Immature natural killer cell (primary cell): ENCODE results near the gene FKBP11. TPM values are rescaled to one million over a fixed set of nuclear protein-coding genes. Genes with fewer than 3 reads are reported as not detected.

ENCODE experiments used
- DNase-seq, 3 donors: peaks; one replicate each; pipeline ENCODE4 v3.0.0; 2022; ENCODE audit warnings: mixed read lengths in 1 of 3
- H3K27ac Mint-ChIP-seq, 6 donors: one replicate each; pipeline ENCODE4 v1.8.0; 2020; ENCODE audit warnings: mixed read lengths in 6 of 6, mild to moderate bottlenecking in 5 of 6, inconsistent platforms in 4 of 6, moderate library complexity in 3 of 6
- H3K27me3 Mint-ChIP-seq, 3 donors: one replicate each; pipeline ENCODE4 v1.8.0; 2020 to 2021; ENCODE audit warnings: low read depth in 3 of 3, mild to moderate bottlenecking in 3 of 3, mixed read lengths in 3 of 3, moderate library complexity in 3 of 3, inconsistent platforms in 1 of 3
- H3K36me3 Mint-ChIP-seq, 3 donors: one replicate each; pipeline ENCODE4 v1.8.0; 2020; ENCODE audit warnings: mixed read lengths in 3 of 3, inconsistent platforms in 2 of 3, mild to moderate bottlenecking in 2 of 3
- H3K4me1 Mint-ChIP-seq, 2 donors: one replicate each; pipeline ENCODE4 v1.8.0; 2020; ENCODE audit warnings: inconsistent platforms in 2 of 2, mild to moderate bottlenecking in 2 of 2, mixed read lengths in 2 of 2, moderate library complexity in 1 of 2
- H3K4me3 Mint-ChIP-seq, 5 donors: one replicate each; pipeline ENCODE4 v1.8.0; 2020; ENCODE audit warnings: mild to moderate bottlenecking in 5 of 5, mixed read lengths in 5 of 5, inconsistent platforms in 3 of 5, moderate library complexity in 3 of 5
- H3K9me3 Mint-ChIP-seq, 6 donors: one replicate each; pipeline ENCODE4 v1.8.0; 2020; ENCODE audit warnings: mild to moderate bottlenecking in 6 of 6, mixed read lengths in 6 of 6, inconsistent platforms in 4 of 6, moderate library complexity in 3 of 6
- polyA plus RNA-seq, 3 donors: library from polyadenylated mRNA; unstranded; fragments of 300-500 nt; fragmentation: Illumina TruSeq; gene quantifications; one replicate each; pipeline ENCODE4 v1.2.3, GENCODE V29; 2021

The FKBP11 gene
- polyA plus RNA-seq, 3 donors from 2014 or later = 195 to 241 (median 226) TPM

DNA sequence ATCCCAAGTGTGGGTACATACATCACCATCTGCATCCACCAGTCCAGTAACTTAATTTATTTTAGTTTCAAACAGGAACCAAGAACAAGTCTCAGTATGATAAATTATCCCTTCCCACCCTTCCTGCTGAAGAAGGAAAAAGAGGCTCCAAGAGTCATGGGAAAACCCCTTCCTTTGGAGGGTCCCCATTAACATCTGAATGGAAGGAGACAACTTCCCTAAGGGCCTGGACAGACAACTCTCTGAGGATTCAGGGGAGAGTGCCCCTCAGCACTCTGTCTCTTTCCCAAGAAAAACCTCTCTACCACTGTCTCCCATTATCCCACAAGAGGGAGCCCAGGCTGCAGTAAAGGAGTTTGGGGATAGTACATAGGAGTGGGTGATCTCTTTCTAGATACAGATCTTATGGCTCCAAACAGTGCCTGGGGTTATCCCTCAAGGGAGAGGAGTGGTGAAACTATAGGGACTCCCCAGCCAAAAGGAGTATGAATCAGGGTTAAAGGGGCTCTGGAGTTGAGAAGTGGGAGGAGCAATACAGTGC, 40.1 kb upstream of the FKBP11 start:
- no peak for DNase-seq
- Mint-ChIP-seq H3K27me3 (peaks cover 0 to 9% (median 0%) of the 10 kb centered on the region in 3 donors), H3K4me3 (no peak overlapping the region), H3K36me3 (no peaks in the 10 kb centered on the region), H3K27ac (no peak overlapping the region), H3K9me3 (no peaks in the 10 kb centered on the region), H3K4me1 (peaks cover 4 to 12% of the 10 kb centered on the region in 2 donors)

DNA sequence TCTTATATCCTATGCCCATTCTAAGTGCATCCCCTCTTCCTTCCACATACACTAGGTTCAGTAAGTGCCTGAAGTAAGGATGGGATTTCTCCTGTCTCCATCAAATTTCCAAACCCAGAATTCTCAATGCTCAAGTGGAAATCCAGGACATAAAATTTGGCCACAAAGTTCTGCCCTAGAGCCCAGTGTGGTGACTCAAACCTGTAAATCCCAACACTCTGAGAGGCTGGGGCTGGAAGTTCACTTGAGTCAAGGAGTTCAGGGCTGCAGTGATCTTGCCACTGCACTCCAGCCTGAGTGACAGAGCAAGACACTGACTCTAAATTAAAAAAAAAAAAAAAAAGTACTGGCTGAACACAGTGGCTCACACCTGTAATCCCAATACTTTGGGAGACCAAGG, 36.5 kb upstream of the FKBP11 start:
- peaks cover 0 to 9% (median 0%) of the 10 kb centered on the region in 3 donors for H3K27me3 Mint-ChIP-seq
- no peak overlapping the region for H3K27ac Mint-ChIP-seq
- H3K9me3 Mint-ChIP-seq = no peaks in the 10 kb centered on the region
- no peak for DNase-seq
- peaks cover 10 to 12% of the 10 kb centered on the region in 2 donors for H3K4me1 Mint-ChIP-seq
- H3K36me3 Mint-ChIP-seq = no peaks in the 10 kb centered on the region
- no peak overlapping the region for H3K4me3 Mint-ChIP-seq

DNA sequence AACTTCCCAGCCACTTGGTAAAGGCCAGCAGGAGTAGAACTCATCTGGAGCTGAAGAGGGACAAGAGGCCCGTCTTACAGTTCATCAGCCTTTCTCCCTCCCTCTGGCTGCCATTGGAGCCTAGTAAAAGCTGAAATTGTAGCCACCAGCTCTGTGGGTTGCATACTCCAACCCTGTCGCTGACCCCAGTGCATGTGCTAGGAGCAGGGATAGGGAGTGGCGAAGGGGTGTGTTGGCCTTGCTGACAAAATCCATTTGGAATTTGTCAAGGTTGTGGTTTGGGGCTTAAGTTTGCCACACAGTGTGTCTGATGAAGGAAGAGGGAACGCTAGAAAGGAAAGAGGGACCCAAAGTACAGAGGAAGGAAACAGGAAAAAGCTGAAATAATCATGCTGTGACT, 36.0 kb upstream of the FKBP11 start:
- Mint-ChIP-seq H3K27ac (no peak overlapping the region), H3K9me3 (no peaks in the 10 kb centered on the region), H3K4me3 (no peak overlapping the region), H3K27me3 (peaks cover 0 to 9% (median under 1%) of the 10 kb centered on the region in 3 donors), H3K4me1 (peaks cover 15 to 17% of the 10 kb centered on the region in 2 donors), H3K36me3 (no peaks in the 10 kb centered on the region)
- no peak for DNase-seq

DNA sequence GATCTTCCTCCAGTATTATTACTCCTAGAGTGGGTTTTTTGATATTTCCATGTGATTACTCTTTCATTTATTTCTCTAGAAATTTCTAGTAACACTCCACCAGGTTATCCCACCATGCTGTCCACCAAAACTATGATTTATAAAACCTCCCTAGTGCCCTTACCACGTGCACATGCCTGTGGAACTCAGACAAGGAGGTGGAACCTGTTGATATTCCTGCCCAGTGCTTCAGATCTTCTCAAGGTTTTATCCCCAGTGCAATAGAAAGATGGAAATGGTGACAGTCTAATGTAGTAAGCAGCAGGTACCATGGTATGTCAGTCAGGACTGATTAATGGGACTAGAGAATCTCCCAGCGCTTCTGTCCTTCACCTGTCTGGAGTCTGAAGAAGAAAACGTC, 35.5 kb upstream of the FKBP11 start:
- no peak for DNase-seq
- Mint-ChIP-seq H3K9me3 (no peaks in the 10 kb centered on the region), H3K4me1 (peaks cover 20 to 22% of the 10 kb centered on the region in 2 donors), H3K4me3 (no peak overlapping the region), H3K27ac (no peak overlapping the region), H3K27me3 (peaks cover 0 to 9% (median 3%) of the 10 kb centered on the region in 3 donors), H3K36me3 (no peaks in the 10 kb centered on the region)

DNA sequence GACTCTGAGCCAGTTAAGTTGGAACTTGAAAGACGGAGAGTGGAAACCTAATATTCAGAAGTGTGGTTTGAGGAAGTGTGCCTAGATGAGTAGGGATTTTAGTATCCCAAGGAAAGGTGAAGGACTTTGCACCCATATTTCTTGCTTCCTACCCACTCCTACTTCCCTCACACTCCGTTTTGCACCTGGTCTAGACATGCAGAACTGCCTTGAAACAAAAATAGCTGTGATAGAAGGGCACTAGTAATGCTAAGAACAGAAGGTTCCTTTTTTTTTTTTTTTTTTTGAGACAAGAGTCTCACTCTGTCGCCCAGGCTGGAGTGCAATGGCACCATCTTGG, 32.7 kb upstream of the FKBP11 start:
- H3K36me3 Mint-ChIP-seq = no peaks in the 10 kb centered on the region
- peak overlapping the region; percentile 78 to 96 (median 93) for H3K27ac Mint-ChIP-seq
- no peaks in the 10 kb centered on the region for H3K9me3 Mint-ChIP-seq
- H3K27me3 Mint-ChIP-seq = peaks cover 0 to 6% (median 3%) of the 10 kb centered on the region in 3 donors
- H3K4me3 Mint-ChIP-seq = peak overlapping the region; percentile 91 to 97 (median 95)
- H3K4me1 Mint-ChIP-seq = peaks cover 31 to 42% of the 10 kb centered on the region in 2 donors
- no peak for DNase-seq

DNA sequence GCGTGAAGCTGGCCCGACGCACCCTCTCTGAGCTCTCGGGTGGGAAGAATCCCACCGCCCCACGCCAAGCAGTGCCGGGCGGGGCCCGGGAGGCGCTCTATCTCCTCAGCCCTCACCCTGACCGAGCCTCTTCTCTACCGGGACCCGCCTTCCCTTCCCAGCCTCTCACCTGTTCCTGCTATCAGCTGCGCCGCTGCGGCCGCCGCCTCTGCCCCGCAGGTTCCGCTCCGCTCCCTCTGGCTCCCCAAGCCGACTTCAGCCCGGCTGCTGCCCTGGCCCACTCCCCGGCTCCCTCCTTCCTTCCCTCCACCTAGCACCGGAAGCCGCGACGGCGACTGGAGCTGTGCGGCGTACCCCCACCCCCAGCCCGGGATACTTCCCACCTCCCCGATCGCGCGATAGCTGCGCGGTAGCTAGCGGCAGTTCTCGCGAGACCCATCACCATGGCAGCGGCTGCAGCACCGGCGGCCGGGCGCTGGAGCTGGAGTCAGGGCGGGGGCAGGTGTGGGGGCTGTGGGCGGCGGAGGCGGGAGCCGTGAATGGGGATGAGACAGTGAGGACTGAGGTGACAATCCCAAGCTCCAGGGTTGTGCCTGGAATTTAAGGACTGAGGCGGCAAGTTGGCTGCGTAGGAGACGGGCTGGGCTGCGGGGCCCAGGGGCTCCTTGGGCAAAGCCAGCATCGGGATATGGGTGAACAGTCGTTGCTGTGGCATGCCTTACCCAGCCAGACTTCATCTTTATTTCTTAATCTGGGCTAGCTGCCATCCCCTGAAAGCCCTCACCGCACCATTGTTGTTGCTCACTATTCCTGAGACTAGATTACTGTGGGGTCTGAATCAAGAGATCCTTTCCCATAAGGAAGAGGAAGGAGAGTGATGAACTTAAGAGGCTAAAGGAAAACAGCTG, 32.1 kb upstream of the FKBP11 start, which contains the start of gene ARF3:
ARF3 (minus strand) TSS at position 347 of the 908 bp plus-strand sequence. CDS start 16,392 bp downstream, outside the sequence.
- Mint-ChIP-seq H3K4me3 (peak within 1 kb of the TSS; percentile 91 to 97 (median 95)), H3K9me3 (no peaks in the 10 kb centered on the region), H3K4me1 (peaks cover 31 to 46% of the 10 kb centered on the region in 2 donors), H3K27me3 (peaks cover 0 to 6% (median 3%) of the 10 kb centered on the region in 3 donors), H3K36me3 (no peaks in the 10 kb centered on the region), H3K27ac (peak within 1 kb of the TSS; percentile 80 to 96 (median 93))
- peak; percentile 90 to 93 (median 92) for DNase-seq

DNA sequence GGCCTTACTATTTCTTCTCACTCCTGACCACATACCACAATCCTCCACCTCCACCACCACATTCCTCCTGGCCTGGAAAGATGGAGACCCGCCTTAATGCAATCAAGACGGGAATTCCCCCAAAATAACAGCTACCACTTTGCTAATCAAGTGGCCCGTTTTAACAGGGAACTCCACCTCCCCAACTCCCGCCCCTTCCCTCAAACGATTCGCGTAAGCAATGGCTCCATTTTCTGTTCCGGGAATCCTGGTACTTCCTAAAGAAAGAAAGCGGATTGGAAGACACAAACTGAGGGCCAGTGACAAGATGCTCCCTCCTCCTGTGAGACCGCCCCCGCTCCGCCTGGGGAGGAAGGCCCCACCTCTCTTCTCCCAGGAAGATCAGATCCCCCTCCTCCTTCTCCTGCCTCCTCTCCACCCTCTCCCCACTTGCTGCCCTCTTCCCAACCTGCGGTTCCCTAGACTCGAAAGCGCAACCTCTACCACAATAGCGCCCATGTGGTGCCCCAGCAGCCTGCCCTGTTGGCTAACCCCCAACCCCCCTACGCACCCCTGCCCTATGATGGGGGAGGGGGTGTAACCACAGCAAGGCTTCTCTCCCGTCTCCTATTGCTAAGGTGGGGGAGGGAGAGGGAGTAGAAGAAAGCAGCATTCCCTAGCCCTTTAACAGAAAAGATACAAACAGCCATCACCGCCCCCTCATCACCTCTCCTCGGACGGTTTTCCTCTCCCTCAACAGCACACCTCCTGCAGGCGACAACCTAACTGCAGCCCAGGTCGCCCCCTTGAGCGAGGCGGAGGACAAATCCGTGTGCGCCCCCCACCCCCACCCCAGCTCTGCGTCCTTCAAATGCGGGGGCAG, 31.2 kb upstream of the FKBP11 start:
- peaks cover 0 to 6% (median 3%) of the 10 kb centered on the region in 3 donors for H3K27me3 Mint-ChIP-seq
- H3K36me3 Mint-ChIP-seq = no peaks in the 10 kb centered on the region
- H3K9me3 Mint-ChIP-seq = no peaks in the 10 kb centered on the region
- peak overlapping the region; percentile 91 to 97 (median 95) for H3K4me3 Mint-ChIP-seq
- DNase-seq = peak in 2 of 3 donors; percentile 25 to 26
- H3K27ac Mint-ChIP-seq = peak overlapping the region; percentile 80 to 96 (median 92)
- peaks cover 31 to 50% of the 10 kb centered on the region in 2 donors for H3K4me1 Mint-ChIP-seq

DNA sequence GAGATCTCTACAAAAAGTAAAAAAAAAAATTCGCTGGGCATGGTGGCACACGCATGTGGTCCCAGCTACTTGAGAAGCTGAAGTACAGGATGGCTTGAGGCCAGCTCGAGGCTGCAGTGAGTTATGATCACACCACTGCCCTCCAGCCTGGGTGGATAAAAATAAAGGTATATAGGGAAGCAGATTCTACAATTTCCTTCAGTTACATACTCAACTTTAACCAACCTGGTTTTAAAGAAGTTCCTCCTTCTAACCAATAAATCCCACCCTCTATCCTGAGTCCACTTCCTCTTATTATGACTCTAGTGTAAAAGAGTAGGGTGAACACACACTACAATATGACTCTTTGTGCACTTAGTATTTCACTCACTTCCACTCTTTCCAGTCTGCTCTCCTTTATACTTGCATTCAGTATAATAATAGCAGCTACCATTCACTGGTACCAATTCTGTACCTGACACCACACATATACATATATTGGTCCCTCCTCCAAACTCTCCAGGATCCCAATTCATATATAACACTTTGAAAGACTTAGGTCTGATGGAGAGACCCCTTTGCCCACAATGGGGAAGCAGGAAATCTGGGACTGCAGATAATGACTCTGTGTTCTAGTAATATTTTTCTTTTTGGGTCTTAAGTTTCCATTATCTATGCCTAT, 29.7 kb upstream of the FKBP11 start:
- Mint-ChIP-seq H3K4me1 (peaks cover 31 to 50% of the 10 kb centered on the region in 2 donors), H3K4me3 (peak overlapping the region in 4 of 5 donors; percentile 15 to 95 (median 93)), H3K36me3 (no peaks in the 10 kb centered on the region), H3K9me3 (no peaks in the 10 kb centered on the region), H3K27ac (peak overlapping the region in 4 of 6 donors; percentile 21 to 52 (median 42)), H3K27me3 (peaks cover 0 to 3% (median 3%) of the 10 kb centered on the region in 3 donors)
- DNase-seq = no peak

DNA sequence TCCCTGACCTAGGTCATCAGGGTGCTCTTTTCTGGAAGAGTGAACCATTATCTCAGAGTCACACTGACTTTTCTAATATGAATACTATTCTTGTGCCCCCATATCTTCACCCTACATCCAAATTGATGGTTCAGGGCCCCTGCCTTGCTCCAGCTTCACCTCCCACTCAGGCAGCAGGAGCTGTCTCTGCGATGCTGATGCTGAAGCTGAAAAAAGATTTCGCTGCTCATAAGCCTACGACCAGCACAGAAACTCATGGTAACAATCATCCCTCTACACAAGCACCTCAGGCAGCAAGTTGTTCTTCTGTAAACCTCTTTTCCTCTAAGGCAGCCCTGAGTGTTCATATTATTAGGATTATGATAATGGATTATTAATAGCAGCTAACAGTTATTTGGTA, 28.8 kb upstream of the FKBP11 start:
- Mint-ChIP-seq H3K27me3 (peaks cover 0 to 5% (median 3%) of the 10 kb centered on the region in 3 donors), H3K27ac (peak overlapping the region in 1 of 6 donors; percentile 66), H3K4me1 (peaks cover 31 to 50% of the 10 kb centered on the region in 2 donors), H3K4me3 (no peak overlapping the region), H3K9me3 (no peaks in the 10 kb centered on the region), H3K36me3 (no peaks in the 10 kb centered on the region)
- DNase-seq = no peak

DNA sequence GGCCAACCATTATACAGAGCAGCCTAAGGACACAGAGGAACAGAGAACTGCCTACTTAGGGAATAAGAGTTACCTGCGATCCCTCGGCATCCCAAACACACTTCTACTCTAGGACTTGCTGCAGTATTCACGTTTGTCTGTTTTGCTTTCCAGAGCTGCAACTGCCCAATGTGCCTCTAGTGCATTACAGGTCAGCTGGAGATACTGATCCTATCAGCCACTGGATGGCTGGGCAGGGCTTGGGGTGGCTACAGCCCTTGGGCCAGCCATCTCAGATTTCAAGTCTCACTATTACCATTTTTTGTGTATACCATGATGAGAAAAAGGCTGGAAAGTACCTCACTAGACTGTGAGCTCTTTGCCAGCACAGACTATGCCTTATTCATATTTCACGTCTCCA, 27.4 kb upstream of the FKBP11 start:
- Mint-ChIP-seq H3K27me3 (peaks cover 0 to 5% (median 3%) of the 10 kb centered on the region in 3 donors), H3K9me3 (no peaks in the 10 kb centered on the region), H3K4me1 (peaks cover 28 to 47% of the 10 kb centered on the region in 2 donors), H3K36me3 (peaks cover 0 to 5% (median 4%) of the 10 kb centered on the region in 3 donors), H3K4me3 (no peak overlapping the region), H3K27ac (peak overlapping the region in 2 of 6 donors; percentile 0 to 76)
- DNase-seq = no peak

DNA sequence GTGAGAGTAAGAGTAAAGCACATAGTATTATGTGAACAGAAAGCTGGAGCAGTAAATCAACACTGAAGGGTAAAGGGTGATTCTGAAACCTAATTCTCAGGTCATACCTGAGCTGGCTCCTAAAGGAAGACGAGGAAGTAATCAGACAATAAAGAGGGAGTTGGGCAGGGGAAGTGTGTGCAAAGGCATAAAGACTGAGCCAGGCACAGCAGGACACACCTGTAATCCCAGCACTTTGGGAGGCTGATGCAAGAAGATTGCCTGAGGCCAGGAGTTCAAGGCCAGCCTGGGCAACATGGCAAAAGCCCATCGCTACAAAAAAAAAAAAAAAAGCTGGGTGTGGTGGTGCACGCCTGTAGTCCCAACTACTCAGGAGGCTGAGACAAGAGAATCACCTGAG, 22.4 kb upstream of the FKBP11 start:
- Mint-ChIP-seq H3K36me3 (peaks cover 4 to 8% (median 4%) of the 10 kb centered on the region in 3 donors), H3K9me3 (no peaks in the 10 kb centered on the region), H3K4me1 (peaks cover 4 to 30% of the 10 kb centered on the region in 2 donors), H3K4me3 (no peak overlapping the region), H3K27me3 (peaks cover 0 to 2% (median 0%) of the 10 kb centered on the region in 3 donors), H3K27ac (peak overlapping the region in 2 of 6 donors; percentile 2 to 17)
- DNase-seq = no peak

DNA sequence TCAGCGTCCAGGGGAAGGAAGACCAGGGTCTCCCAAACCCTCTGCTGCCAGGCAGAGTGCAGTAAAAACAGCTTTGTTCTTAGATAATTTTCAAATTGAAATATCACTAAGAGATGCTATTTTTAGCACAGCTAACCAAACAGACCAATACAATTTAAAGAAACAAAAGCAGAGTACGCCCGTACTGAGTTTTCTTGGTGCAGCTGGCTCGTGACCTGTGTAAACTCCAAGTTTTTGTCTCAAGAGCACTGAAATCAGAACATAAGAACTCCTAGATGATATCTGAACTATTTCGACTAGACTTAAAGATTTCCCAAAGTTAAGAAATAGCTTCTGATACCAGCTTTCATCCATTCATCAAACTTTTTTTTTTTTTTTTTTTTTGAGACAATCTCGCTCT, 21.7 kb upstream of the FKBP11 start:
- H3K27ac Mint-ChIP-seq = no peak overlapping the region
- H3K27me3 Mint-ChIP-seq = peaks cover 0 to 2% (median 0%) of the 10 kb centered on the region in 3 donors
- no peak for DNase-seq
- peaks cover 7 to 24% of the 10 kb centered on the region in 2 donors for H3K4me1 Mint-ChIP-seq
- no peak overlapping the region for H3K4me3 Mint-ChIP-seq
- peaks cover 4 to 8% (median 4%) of the 10 kb centered on the region in 3 donors for H3K36me3 Mint-ChIP-seq
- no peaks in the 10 kb centered on the region for H3K9me3 Mint-ChIP-seq

DNA sequence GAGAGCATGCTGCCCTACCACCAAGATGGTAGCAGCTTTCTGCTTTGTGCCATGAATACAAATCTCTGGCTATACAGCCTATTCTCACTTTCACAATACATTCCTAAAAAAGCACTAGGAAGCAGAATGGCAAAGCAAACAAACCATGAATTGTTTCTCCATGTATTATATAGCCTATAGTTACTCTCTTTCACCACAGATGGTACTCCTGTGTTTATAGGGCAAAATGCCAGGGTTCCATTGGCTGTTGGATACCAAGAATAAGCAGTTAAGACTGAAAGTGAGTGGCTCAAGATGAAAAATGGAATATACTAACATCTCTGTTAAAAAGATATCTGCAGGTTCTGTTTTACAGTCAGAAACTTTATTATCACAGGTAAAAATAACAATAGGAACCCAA, 20.9 kb upstream of the FKBP11 start:
- Mint-ChIP-seq H3K27ac (no peak overlapping the region), H3K4me3 (no peak overlapping the region), H3K27me3 (peaks cover 0 to 2% (median 0%) of the 10 kb centered on the region in 3 donors), H3K4me1 (peaks cover 7 to 24% of the 10 kb centered on the region in 2 donors), H3K9me3 (no peaks in the 10 kb centered on the region), H3K36me3 (peaks cover 4 to 8% (median 4%) of the 10 kb centered on the region in 3 donors)
- no peak for DNase-seq
